Panc1 (cell line): ENCODE measurements around the gene PHLDB2.

Experiments used
- POLR2AphosphoS5 ChIP-seq: IDR thresholded peaks from 2 replicates; pipeline ENCODE4 v1.6.1; 2012; ENCODE audit warnings: mild to moderate bottlenecking, low read depth, low read length, moderate library complexity
- SIN3A ChIP-seq: IDR thresholded peaks from 2 replicates; pipeline ENCODE4 v1.6.1; 2012; ENCODE audit warnings: low read depth, mild to moderate bottlenecking, low read length, moderate library complexity, borderline replicate concordance; ENCODE audit not compliant: insufficient read depth
- TF ChIP-seq, protein P1 (sequence below): fragments of 450-650 bp; IDR thresholded peaks from 2 replicates; pipeline ENCODE4 v1.5.1; 2017; ENCODE audit warnings: mild to moderate bottlenecking
- TF ChIP-seq, protein P2 (sequence below), 2 experiments: IDR thresholded peaks; 2 replicates each; pipeline ENCODE4 v1.6.1; 2011 to 2012; ENCODE audit warnings: low read depth in 2 of 2, control low read depth in 1 of 2, low read length in 1 of 2, mild to moderate bottlenecking in 1 of 2, moderate library complexity in 1 of 2; ENCODE audit not compliant: insufficient read depth in 1 of 2

DNA sequence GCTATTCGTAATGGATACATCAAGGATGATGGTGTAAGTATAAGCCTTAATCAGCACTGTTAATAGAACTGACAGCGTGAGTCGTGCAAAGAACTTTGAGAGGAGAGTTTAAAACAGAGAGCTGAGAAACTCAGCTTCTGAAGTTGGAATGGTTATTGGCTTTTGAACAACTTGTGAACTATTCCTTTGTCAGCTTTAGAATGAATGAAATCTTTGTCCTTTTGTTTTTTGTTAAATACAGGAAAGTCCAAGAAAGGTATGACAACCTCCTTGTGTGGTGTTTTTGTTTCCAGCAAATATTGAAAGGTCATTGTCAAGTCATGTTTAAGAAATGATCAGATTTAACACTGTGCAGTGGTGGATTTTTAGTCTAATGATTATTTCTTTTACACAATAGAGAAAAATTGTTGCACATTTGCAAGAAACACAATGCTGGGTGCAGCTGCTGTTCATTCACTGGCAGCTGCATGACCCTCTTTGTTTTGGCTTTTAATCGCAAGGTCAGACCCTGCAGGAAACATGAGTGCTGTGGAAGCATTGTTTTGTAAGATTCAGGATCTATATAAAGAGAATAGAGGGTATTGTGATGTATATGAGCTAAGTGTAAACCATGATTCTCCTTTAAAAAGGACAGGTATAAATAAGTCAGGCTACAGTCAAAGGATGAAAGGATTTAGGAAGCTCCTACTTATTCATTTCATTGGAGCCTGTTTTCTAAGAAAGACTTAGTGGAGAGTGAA is 98.1 kb downstream of the PHLDB2 start:
- TF ChIP-seq, protein P1, sequence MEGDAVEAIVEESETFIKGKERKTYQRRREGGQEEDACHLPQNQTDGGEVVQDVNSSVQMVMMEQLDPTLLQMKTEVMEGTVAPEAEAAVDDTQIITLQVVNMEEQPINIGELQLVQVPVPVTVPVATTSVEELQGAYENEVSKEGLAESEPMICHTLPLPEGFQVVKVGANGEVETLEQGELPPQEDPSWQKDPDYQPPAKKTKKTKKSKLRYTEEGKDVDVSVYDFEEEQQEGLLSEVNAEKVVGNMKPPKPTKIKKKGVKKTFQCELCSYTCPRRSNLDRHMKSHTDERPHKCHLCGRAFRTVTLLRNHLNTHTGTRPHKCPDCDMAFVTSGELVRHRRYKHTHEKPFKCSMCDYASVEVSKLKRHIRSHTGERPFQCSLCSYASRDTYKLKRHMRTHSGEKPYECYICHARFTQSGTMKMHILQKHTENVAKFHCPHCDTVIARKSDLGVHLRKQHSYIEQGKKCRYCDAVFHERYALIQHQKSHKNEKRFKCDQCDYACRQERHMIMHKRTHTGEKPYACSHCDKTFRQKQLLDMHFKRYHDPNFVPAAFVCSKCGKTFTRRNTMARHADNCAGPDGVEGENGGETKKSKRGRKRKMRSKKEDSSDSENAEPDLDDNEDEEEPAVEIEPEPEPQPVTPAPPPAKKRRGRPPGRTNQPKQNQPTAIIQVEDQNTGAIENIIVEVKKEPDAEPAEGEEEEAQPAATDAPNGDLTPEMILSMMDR: no peak
- TF ChIP-seq SIN3A (no peak), POLR2AphosphoS5 (no peak)
- TF ChIP-seq, protein P2, sequence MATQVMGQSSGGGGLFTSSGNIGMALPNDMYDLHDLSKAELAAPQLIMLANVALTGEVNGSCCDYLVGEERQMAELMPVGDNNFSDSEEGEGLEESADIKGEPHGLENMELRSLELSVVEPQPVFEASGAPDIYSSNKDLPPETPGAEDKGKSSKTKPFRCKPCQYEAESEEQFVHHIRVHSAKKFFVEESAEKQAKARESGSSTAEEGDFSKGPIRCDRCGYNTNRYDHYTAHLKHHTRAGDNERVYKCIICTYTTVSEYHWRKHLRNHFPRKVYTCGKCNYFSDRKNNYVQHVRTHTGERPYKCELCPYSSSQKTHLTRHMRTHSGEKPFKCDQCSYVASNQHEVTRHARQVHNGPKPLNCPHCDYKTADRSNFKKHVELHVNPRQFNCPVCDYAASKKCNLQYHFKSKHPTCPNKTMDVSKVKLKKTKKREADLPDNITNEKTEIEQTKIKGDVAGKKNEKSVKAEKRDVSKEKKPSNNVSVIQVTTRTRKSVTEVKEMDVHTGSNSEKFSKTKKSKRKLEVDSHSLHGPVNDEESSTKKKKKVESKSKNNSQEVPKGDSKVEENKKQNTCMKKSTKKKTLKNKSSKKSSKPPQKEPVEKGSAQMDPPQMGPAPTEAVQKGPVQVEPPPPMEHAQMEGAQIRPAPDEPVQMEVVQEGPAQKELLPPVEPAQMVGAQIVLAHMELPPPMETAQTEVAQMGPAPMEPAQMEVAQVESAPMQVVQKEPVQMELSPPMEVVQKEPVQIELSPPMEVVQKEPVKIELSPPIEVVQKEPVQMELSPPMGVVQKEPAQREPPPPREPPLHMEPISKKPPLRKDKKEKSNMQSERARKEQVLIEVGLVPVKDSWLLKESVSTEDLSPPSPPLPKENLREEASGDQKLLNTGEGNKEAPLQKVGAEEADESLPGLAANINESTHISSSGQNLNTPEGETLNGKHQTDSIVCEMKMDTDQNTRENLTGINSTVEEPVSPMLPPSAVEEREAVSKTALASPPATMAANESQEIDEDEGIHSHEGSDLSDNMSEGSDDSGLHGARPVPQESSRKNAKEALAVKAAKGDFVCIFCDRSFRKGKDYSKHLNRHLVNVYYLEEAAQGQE (IDR thresholded peaks at IDR 0.05; ENCODE audit: insufficient read depth in 1 of 2, low read depth in 2 of 2, low read length in 1 of 2): no peak
